T-helper 17 cell (primary cell): ENCODE measurements around the gene GRIK4. TPM values are rescaled to one million over a fixed set of nuclear protein-coding genes. Genes with fewer than 3 reads are reported as not detected.

ENCODE experiments used
- ATAC-seq: fragments of 150-1000 bp; cut with Tn5 transposase; 2 replicates; pipeline ENCODE4 v1.10.0; 2021; ENCODE audit warnings: mild to moderate bottlenecking, moderate library complexity
- DNase-seq, 3 donors: peaks; one replicate each; pipeline versions ENCODE4 v3.0.0 to v3.0.0-alpha.2; 2020 to 2021
- H3K9me3 ChIP-seq: one replicate; pipeline ENCODE4 v1.7.0; 2013; ENCODE audit warnings: low read length, mild to moderate bottlenecking; ENCODE audit not compliant: control insufficient read depth, poor library complexity, severe bottlenecking
- H3K27ac Mint-ChIP-seq: one replicate; pipeline ENCODE4 v1.8.0; 2022; ENCODE audit warnings: mild to moderate bottlenecking, moderate library complexity, mixed read lengths
- H3K27me3 Mint-ChIP-seq: one replicate; pipeline ENCODE4 v1.8.0; 2022; ENCODE audit warnings: mixed read lengths
- H3K36me3 Mint-ChIP-seq: one replicate; pipeline ENCODE4 v1.8.0; 2022; ENCODE audit warnings: low read depth, mixed read lengths
- H3K4me1 Mint-ChIP-seq: one replicate; pipeline ENCODE4 v1.8.0; 2022; ENCODE audit warnings: mild to moderate bottlenecking, mixed read lengths
- H3K4me3 Mint-ChIP-seq: one replicate; pipeline ENCODE4 v1.8.0; 2022; ENCODE audit warnings: mild to moderate bottlenecking, moderate library complexity, mixed read lengths
- total RNA-seq, 4 donors: library from RNA in 2 of 4; stranded (reverse) in 2 of 4; gene quantifications; one replicate each; pipeline ENCODE4 v1.2.3 and lab custom pipeline; 2022 to 2026

Gene GRIK4
- total RNA-seq, 2 donors from 2014 or later = 0.05 to 0.10 TPM

DNA sequence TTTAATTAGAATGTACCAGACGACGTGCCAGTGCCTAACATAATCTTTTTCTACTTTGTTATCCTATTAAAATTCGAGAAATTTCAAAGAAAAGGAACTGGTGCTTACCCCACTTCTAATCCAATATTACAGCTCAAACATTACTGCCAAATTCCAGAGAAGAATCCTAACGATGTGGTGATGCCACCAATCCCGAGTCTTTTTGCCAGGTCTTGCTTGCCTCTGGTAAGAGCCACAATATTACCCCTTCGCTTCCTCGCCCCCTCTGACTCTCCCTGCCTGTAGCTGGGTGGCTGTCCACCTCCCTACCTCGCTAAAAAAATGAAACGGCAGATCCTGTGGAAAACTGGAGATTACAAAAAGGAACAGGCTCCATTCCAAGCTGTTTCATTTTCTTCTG is 462.9 kb downstream of the GRIK4 start:
- Mint-ChIP-seq H3K4me3 (no peak overlapping the region), H3K27me3 (peaks cover 94% of the 10 kb centered on the region), H3K36me3 (no peaks in the 10 kb centered on the region), H3K4me1 (peaks cover 3% of the 10 kb centered on the region), H3K27ac (no peak overlapping the region)
- ATAC-seq = no peak
- no peak for DNase-seq
- no peaks in the 10 kb centered on the region for H3K9me3 ChIP-seq

DNA sequence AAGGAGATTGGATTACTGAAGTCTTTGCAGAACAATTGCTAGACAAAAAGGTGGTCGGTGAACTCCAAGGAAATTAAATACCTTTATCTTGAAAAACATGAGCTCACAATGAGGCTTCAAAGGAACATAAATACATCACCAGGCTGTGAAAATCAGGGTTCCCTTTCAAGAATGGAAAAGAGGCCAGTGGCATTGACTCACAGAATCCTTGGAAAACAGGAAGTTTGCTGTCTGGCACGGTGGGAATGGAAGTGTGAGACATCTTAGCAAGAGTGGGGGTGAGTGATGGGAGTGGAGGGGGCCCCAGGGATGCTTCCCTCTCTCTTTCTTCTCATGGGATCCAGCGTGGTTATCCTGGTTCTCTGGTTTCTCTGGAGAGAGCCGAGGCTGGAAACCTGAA is 463.4 kb downstream of the GRIK4 start:
- Mint-ChIP-seq H3K36me3 (no peaks in the 10 kb centered on the region), H3K4me3 (no peak overlapping the region), H3K4me1 (peaks cover 3% of the 10 kb centered on the region), H3K27me3 (peaks cover 95% of the 10 kb centered on the region), H3K27ac (no peak overlapping the region)
- ATAC-seq = no peak
- no peaks in the 10 kb centered on the region for H3K9me3 ChIP-seq
- DNase-seq = no peak

DNA sequence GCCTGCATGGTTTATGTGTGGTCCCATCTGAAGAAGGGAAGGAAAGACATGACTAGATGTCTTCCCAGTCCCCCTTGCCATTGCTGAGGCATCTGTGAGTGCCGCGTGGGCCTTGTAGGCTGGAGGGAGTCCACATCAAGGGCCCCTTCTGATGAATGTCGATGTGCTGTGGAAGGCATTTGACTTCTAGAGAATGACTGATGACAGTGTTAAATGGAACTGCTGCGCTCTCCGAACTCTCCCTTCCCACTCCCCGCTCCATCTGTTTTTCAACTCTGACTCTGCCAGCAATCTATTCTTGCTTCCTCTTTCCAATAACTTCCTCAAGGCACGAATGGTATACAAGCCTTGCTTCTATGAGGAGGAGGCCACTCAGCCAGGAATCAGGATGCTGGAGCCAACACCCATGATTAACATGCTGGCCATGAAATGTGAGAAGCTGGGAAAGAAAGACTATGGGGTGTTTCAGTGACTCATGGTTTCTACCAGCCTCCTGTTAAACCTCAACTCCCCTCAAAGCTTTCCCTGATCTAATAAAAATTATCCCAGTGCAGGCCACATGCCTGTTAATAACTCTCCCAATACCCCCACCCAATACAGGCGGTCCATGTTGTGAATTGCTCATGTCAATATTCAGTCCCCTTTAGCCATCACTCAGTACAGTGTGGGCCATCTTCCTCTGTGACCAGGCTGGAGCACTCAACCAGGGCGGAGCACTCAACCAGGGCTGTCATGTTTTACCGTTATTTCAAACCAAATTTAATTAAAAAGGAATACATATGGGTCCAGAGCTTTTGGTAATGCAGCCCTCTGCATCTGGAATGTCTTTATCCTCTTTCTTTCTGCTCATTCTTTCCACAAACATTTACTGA is 466.0 kb downstream of the GRIK4 start:
- H3K27me3 Mint-ChIP-seq = peaks cover 85% of the 10 kb centered on the region
- no peak overlapping the region for H3K4me3 Mint-ChIP-seq
- H3K4me1 Mint-ChIP-seq = no peaks in the 10 kb centered on the region
- H3K9me3 ChIP-seq = no peaks in the 10 kb centered on the region
- H3K27ac Mint-ChIP-seq = no peak overlapping the region
- peaks cover 3% of the 10 kb centered on the region for H3K36me3 Mint-ChIP-seq
- DNase-seq = no peak
- no peak for ATAC-seq

DNA sequence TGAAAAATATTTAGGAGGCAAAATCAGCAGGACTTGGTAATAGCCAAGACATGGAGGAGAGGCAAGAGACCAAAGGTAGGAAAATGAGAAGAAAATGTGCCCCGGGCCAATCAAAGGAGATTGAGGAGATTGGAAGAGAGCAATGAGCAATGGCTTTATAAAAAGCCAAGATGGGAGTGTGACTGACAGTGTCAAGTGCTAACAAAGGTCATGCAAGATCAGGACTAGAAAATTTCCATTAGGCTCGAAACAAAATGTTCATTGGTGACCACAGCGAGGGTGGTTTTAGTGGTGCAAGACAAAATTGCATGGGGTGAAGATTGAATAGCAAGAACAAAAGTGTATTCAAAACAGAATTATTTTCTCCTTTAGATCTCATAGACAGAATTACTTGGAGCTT is 467.2 kb downstream of the GRIK4 start:
- Mint-ChIP-seq H3K4me1 (no peaks in the 10 kb centered on the region), H3K36me3 (peaks cover 10% of the 10 kb centered on the region), H3K27ac (no peak overlapping the region), H3K27me3 (peaks cover 85% of the 10 kb centered on the region), H3K4me3 (no peak overlapping the region)
- H3K9me3 ChIP-seq = no peaks in the 10 kb centered on the region
- DNase-seq = no peak
- ATAC-seq = no peak

DNA sequence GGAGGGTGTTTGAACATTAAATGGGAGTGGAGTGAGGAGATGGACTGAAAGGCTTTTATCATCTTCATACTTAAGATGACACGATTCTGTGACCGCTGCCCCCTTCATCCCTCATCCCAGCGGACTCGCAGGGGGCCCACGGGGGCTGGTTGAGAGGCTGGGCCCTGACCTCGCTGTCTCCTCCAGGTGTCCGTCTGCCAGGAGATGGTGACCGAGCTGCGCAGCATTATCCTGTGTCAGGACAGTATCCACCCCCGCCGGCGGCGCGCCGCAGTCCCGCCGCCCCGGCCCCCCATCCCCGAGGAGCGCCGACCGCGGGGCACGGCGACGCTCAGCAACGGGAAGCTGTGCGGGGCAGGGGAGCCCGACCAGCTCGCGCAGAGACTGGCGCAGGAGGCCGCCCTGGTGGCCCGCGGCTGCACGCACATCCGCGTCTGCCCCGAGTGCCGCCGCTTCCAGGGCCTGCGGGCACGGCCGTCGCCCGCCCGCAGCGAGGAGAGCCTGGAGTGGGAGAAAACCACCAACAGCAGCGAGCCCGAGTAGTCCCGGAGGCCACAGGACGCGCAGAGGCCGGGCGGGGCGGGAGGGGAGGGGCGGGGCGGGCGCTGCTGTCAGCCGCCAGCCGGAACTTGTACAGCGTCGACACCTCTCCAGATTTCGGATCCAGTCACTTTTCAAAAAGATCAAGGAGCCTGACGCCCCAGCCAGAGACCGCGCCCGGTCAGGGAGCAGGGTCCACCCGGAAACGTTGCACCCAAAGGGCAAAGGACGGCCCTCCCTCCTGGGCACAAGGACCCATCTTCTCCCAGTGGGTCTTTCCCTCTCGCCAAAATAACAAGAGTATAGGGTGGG is 474.4 kb downstream of the GRIK4 start:
- Mint-ChIP-seq H3K27me3 (peaks cover 62% of the 10 kb centered on the region), H3K36me3 (peaks cover 10% of the 10 kb centered on the region), H3K27ac (no peak overlapping the region), H3K4me1 (peaks cover 9% of the 10 kb centered on the region), H3K4me3 (peak overlapping the region; percentile 89)
- DNase-seq = peak in 2 of 3 donors; percentile 8 to 22
- ATAC-seq = peak; percentile 92
- H3K9me3 ChIP-seq = no peaks in the 10 kb centered on the region

DNA sequence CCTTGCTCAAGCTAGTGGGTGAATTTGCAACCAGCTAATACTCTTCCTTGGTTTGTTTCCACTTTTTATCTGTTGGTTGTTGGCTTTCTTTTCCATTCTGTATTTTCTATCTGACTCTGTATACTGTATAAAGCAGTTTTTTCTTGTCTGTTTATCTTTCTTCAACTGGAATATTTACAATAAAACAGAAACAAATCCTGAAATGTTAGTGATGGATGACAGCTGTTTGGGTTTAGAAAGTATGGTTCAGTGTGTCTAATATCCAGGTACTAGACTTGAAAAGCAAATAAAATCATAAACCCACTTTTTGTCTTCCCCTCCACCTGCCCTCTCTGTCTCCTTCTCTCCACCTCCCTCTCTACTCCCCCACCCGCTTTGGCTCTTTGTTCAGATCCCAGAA is 477.1 kb downstream of the GRIK4 start:
- no peaks in the 10 kb centered on the region for H3K9me3 ChIP-seq
- H3K36me3 Mint-ChIP-seq = peaks cover under 1% of the 10 kb centered on the region
- DNase-seq = no peak
- no peak overlapping the region for H3K27ac Mint-ChIP-seq
- peaks cover 9% of the 10 kb centered on the region for H3K4me1 Mint-ChIP-seq
- H3K27me3 Mint-ChIP-seq = peaks cover 44% of the 10 kb centered on the region
- H3K4me3 Mint-ChIP-seq = peak overlapping the region; percentile 45
- no peak for ATAC-seq

DNA sequence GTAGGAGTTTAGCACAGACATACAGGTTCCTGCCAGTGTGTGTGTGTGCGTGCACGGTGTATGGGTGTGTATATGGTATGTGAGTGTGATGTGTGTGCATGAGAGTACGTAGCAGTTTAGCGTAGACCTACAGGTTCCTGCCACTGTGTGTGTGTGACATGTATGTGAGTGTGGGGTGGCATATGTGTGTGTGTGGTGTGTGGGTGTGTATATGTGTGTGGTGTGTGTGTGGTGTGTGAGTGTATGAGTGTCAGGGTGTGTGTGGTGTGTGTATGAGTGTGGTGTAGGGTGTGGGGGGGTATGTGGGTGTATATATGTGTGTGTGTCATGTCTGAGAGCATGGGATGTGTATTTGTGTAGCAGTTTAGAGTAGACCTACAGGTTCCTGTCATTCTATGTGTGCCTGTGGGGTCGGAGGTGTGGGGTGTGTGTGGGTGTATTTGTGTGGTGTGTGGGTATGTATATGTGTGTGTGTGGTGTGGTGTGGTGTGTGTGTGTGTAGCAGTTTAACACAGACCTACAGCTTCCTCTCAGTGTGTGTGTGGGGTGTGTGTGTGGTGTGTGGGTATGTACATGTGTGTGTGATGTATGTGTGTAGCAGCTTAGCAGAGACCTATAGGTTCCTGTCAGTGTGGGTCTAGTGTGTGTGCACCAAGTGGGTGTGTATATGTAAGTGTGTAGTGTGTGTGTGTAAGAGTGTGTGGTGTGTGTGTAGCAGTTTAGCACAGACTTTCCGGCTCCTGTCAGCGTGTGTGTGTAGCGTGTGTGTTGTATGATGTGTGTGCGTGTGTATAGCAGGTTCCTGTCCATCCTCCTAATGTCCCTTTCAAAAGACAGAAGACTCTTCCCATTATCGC is 480.5 kb downstream of the GRIK4 start:
- H3K9me3 ChIP-seq = no peaks in the 10 kb centered on the region
- ATAC-seq = no peak
- DNase-seq = no peak
- peaks cover 4% of the 10 kb centered on the region for H3K4me1 Mint-ChIP-seq
- H3K4me3 Mint-ChIP-seq = no peak overlapping the region
- no peak overlapping the region for H3K27ac Mint-ChIP-seq
- no peaks in the 10 kb centered on the region for H3K36me3 Mint-ChIP-seq
- peaks cover 34% of the 10 kb centered on the region for H3K27me3 Mint-ChIP-seq

DNA sequence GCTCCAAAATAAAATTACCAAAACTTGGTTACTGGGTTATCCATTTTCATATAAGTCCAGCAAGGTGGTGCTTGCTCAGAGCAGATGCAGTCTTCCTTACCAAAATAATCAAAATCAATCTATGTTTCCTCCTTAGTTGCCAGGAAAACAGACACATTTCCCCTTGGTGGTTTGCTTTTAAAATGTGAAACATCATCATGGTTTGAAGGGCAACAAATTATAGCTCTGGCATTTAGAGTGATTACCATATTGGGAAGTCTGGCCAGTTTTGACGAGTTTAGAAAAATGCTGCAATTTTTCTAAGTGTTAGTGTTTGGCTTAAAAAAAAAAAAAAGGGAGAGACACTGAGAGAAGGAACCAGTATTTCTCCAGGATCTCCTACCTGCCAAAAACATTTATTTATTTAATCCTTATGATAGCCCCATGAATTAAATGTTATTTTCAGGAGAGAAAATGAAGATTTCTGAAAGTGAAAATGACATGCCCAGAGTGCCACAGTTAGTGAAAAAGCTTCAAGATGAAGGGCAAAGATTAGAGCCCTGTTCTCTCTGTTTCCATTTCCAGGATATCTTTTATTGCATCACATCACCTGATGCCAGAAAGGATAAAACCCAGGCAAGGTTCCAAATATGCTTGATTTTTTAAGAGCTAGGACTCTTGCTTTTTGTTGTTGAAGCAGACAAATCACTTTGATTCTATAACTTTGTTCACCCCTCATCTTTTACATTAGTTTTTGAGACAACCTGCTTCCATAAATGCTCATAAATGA is 482.7 kb downstream of the GRIK4 start:
- no peaks in the 10 kb centered on the region for H3K9me3 ChIP-seq
- no peak overlapping the region for H3K27ac Mint-ChIP-seq
- H3K4me1 Mint-ChIP-seq = peaks cover 4% of the 10 kb centered on the region
- no peaks in the 10 kb centered on the region for H3K36me3 Mint-ChIP-seq
- no peak for ATAC-seq
- DNase-seq = no peak
- peaks cover 36% of the 10 kb centered on the region for H3K27me3 Mint-ChIP-seq
- H3K4me3 Mint-ChIP-seq = no peak overlapping the region

DNA sequence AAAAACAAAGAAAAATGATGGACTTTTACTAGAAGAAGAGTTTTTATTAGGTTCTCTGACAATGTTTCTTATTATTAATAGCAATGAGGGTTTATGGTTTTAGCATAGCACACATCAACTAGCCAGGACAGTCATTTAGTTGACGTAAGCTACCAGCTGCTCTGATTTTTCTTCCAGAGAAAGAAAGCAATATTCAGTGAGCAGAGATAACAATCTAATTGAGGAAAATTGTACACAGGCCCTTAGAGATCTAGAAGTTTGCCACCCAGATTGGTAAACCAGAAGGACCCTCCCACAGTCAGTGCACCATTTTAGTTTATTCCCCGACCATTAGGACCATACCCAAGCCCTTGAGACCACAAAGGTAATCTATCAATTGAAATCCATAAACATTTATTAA is 483.6 kb downstream of the GRIK4 start:
- no peak overlapping the region for H3K4me3 Mint-ChIP-seq
- DNase-seq = no peak
- H3K9me3 ChIP-seq = no peaks in the 10 kb centered on the region
- no peaks in the 10 kb centered on the region for H3K36me3 Mint-ChIP-seq
- peaks cover 29% of the 10 kb centered on the region for H3K27me3 Mint-ChIP-seq
- peaks cover 2% of the 10 kb centered on the region for H3K4me1 Mint-ChIP-seq
- H3K27ac Mint-ChIP-seq = no peak overlapping the region
- no peak for ATAC-seq

DNA sequence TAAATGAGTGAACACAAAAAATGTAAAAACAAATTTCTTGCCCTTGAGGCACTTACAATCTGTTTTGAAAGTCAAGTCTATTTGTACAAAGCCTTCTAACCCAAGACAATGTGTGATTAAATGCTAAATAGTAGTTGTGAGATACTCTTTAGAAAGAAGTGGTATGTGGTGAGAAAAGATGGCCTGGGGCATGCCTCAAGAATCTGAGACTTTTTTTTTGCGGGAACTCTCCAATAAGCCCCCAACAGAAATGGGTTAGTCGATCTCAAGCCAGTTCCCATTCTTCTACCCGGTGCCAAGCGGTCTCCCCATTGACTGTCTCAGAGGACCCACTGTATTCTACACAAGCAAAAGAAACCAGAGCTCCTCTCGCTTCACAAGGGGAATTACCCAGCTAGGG is 485.4 kb downstream of the GRIK4 start:
- no peak for DNase-seq
- H3K27ac Mint-ChIP-seq = no peak overlapping the region
- H3K4me1 Mint-ChIP-seq = no peaks in the 10 kb centered on the region
- peaks cover 23% of the 10 kb centered on the region for H3K27me3 Mint-ChIP-seq
- ATAC-seq = no peak
- no peaks in the 10 kb centered on the region for H3K9me3 ChIP-seq
- H3K36me3 Mint-ChIP-seq = no peaks in the 10 kb centered on the region
- no peak overlapping the region for H3K4me3 Mint-ChIP-seq

DNA sequence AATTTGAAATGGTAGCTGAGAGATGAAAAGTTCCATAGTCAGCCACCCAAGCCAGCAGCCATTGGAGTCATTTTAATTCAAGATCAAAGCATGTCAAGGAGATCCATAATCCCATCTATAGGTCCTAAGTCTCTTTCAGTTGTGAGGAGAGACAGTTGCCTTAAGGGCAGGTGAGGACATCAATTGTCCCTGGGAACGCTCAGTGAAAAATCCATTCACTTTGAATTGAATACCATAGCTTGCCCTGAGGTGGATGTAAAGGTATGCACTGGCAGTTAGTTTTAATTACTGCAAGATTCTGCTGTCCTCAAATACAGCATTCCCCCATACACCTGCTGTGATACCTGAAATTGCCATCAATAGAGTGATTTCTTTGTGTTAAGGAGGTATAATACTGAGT is 487.0 kb downstream of the GRIK4 start:
- Mint-ChIP-seq H3K4me1 (peaks cover 2% of the 10 kb centered on the region), H3K27ac (no peak overlapping the region), H3K27me3 (peaks cover 34% of the 10 kb centered on the region), H3K4me3 (no peak overlapping the region), H3K36me3 (no peaks in the 10 kb centered on the region)
- DNase-seq (no peak), ATAC-seq (no peak)
- no peaks in the 10 kb centered on the region for H3K9me3 ChIP-seq

DNA sequence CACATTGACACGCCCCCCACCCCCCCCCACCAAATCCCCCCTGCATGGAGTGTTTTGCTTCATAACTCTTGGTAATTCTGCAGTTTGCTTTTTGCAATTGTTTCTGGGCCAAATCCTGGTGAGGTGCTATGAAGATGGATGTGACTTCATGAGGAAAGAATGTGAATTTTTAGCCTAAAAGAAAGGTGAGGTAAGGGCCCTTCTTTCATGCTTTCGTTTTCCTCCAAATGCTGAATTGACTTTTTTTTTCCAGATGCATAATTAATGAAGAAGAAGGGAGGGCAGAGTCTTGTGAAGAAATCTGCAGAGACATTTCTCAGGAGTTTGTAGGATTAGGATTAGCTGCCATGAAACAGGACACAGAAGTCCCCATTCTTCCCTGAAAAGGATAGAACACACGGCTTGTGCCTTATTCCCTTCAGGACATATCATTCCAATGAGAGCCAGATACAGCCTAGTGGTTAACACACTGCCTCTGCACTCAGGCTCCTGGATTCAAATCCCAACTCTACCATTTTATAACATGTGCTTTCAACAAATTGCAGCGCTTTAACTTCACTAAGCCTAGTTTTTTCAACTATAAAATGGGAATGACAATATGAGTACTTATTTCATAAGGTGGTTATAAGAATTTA is 492.8 kb downstream of the GRIK4 start:
- H3K27ac Mint-ChIP-seq = no peak overlapping the region
- H3K9me3 ChIP-seq = no peaks in the 10 kb centered on the region
- ATAC-seq = no peak
- DNase-seq = no peak
- H3K4me1 Mint-ChIP-seq = peaks cover 2% of the 10 kb centered on the region
- H3K27me3 Mint-ChIP-seq = peaks cover 33% of the 10 kb centered on the region
- no peak overlapping the region for H3K4me3 Mint-ChIP-seq
- no peaks in the 10 kb centered on the region for H3K36me3 Mint-ChIP-seq
